ENCODE data around the gene SLIT3.

SLIT3 gene

GRCh38 chr5:168822745-168823281 lies 478.1 kb downstream of the SLIT3 start:
- H3K9me3 ChIP-seq (ENCODE audit: control insufficient read depth, low read length), result no peaks in the 10 kb centered on the region
- H3K27ac ChIP-seq, result peak overlapping the region; percentile 24
- TF ChIP-seq CTCF (IDR thresholded peaks at IDR 0.05), result no peak
- peaks cover 38% of the 10 kb centered on the region for H3K4me1 ChIP-seq
- H3K9ac ChIP-seq, result no peak overlapping the region
- no peaks in the 10 kb centered on the region for H3K36me3 ChIP-seq (ENCODE audit: control insufficient read depth, insufficient read depth, low read length)
- H3K79me2 ChIP-seq, result peaks cover 6% of the 10 kb centered on the region
- peak overlapping the region; percentile 9 for H3K4me2 ChIP-seq (ENCODE audit: low read length)
- H3K4me3 ChIP-seq (ENCODE audit: low read depth, low read length), result no peak overlapping the region
- no peak overlapping the region for H2AFZ ChIP-seq
- H3K27me3 ChIP-seq (ENCODE audit: control insufficient read depth, insufficient read depth, low read length), result no peaks in the 10 kb centered on the region

GRCh38 chr5:168822248-168822744 lies 478.6 kb downstream of the SLIT3 start:
- Histone ChIP-seq H3K9ac (no peak overlapping the region), H3K4me3 (ENCODE audit: low read depth, low read length) (no peak overlapping the region), H3K36me3 (ENCODE audit: control insufficient read depth, insufficient read depth, low read length) (no peaks in the 10 kb centered on the region), H3K27ac (peak overlapping the region; percentile 24), H3K9me3 (ENCODE audit: control insufficient read depth, low read length) (no peaks in the 10 kb centered on the region), H2AFZ (no peak overlapping the region), H3K4me1 (peaks cover 38% of the 10 kb centered on the region), H3K79me2 (peaks cover 6% of the 10 kb centered on the region), H3K4me2 (ENCODE audit: low read length) (peak overlapping the region; percentile 26), H3K27me3 (ENCODE audit: control insufficient read depth, insufficient read depth, low read length) (no peaks in the 10 kb centered on the region)
- TF ChIP-seq CTCF (IDR thresholded peaks at IDR 0.05), result no peak

- TF ChIP-seq CTCF (IDR thresholded peaks at IDR 0.05), result no peak
- no peaks in the 10 kb centered on the region for H3K27me3 ChIP-seq (ENCODE audit: control insufficient read depth, insufficient read depth, low read length)
- H3K27ac ChIP-seq, result no peak overlapping the region
- H3K9me3 ChIP-seq (ENCODE audit: control insufficient read depth, low read length), result no peaks in the 10 kb centered on the region
- no peak overlapping the region for H3K4me3 ChIP-seq (ENCODE audit: low read depth, low read length)
- H3K79me2 ChIP-seq, result peaks cover 6% of the 10 kb centered on the region
- H3K4me1 ChIP-seq, result peaks cover 38% of the 10 kb centered on the region
- H3K4me2 ChIP-seq (ENCODE audit: low read length), result no peak overlapping the region
- no peak overlapping the region for H3K9ac ChIP-seq
- no peaks in the 10 kb centered on the region for H3K36me3 ChIP-seq (ENCODE audit: control insufficient read depth, insufficient read depth, low read length)
- H2AFZ ChIP-seq, result no peak overlapping the region
These were observed 480.1 kb downstream of the SLIT3 start for GRCh38 chr5:168820874-168821273.

- H3K36me3 ChIP-seq (ENCODE audit: control insufficient read depth, insufficient read depth, low read length), result no peaks in the 10 kb centered on the region
- H3K27me3 ChIP-seq (ENCODE audit: control insufficient read depth, insufficient read depth, low read length), result no peaks in the 10 kb centered on the region
- no peak overlapping the region for H3K9ac ChIP-seq
- no peak overlapping the region for H3K27ac ChIP-seq
- TF ChIP-seq CTCF (IDR thresholded peaks at IDR 0.05), result no peak
- no peaks in the 10 kb centered on the region for H3K9me3 ChIP-seq (ENCODE audit: control insufficient read depth, low read length)
- H3K79me2 ChIP-seq, result peaks cover 3% of the 10 kb centered on the region
- no peak overlapping the region for H3K4me3 ChIP-seq (ENCODE audit: low read depth, low read length)
- H3K4me2 ChIP-seq (ENCODE audit: low read length), result peak overlapping the region; percentile 0
- H3K4me1 ChIP-seq, result peaks cover 38% of the 10 kb centered on the region
- peak overlapping the region; percentile 23 for H2AFZ ChIP-seq
These were observed 481.8 kb downstream of the SLIT3 start for GRCh38 chr5:168819004-168819621.

- H3K79me2 ChIP-seq, result peaks cover 3% of the 10 kb centered on the region
- H3K27me3 ChIP-seq (ENCODE audit: control insufficient read depth, insufficient read depth, low read length), result no peaks in the 10 kb centered on the region
- no peak for TF ChIP-seq CTCF (IDR thresholded peaks at IDR 0.05)
- H3K27ac ChIP-seq, result no peak overlapping the region
- no peak overlapping the region for H2AFZ ChIP-seq
- H3K9me3 ChIP-seq (ENCODE audit: control insufficient read depth, low read length), result no peaks in the 10 kb centered on the region
- no peak overlapping the region for H3K4me3 ChIP-seq (ENCODE audit: low read depth, low read length)
- H3K36me3 ChIP-seq (ENCODE audit: control insufficient read depth, insufficient read depth, low read length), result no peaks in the 10 kb centered on the region
- no peak overlapping the region for H3K9ac ChIP-seq
- H3K4me2 ChIP-seq (ENCODE audit: low read length), result no peak overlapping the region
- peaks cover 39% of the 10 kb centered on the region for H3K4me1 ChIP-seq
These were observed 482.4 kb downstream of the SLIT3 start for GRCh38 chr5:168818558-168818957.
